Psoas muscle (tissue), 8 donors: ENCODE measurements around the gene DTD1. TPM values are rescaled to one million over a fixed set of nuclear protein-coding genes. Genes with fewer than 3 reads are reported as not detected.

Source experiments
- ATAC-seq, 4 donors: fragments of 200-7000 bp; cut with Tn5 transposase; one replicate each; pipeline ENCODE4 v1.9.1; 2020; ENCODE audit warnings: moderate library complexity in 3 of 4, mild to moderate bottlenecking in 2 of 4
- DNase-seq, 2 donors: peaks; one replicate each; pipeline ENCODE4 v3.0.0-alpha.2; 2020
- H3K27ac ChIP-seq: fragments of 200-600 bp; one replicate; pipeline ENCODE4 v1.8.0; 2022
- H3K27me3 ChIP-seq, 3 donors: fragments of 200-600 bp in 1 of 3; one replicate each; pipeline versions ENCODE4 v1.6.1 to v1.8.0; 2013 to 2022; ENCODE audit warnings: low read length in 2 of 3, mild to moderate bottlenecking in 2 of 3, moderate library complexity in 1 of 3; ENCODE audit not compliant: insufficient read depth in 3 of 3
- H3K36me3 ChIP-seq, 2 donors: fragments of 200-600 bp in 1 of 2; one replicate each; pipeline versions ENCODE4 v1.6.1 to v1.8.0; 2013 to 2022; ENCODE audit warnings: low read depth in 1 of 2, mild to moderate bottlenecking in 1 of 2, moderate library complexity in 1 of 2; ENCODE audit not compliant: insufficient read depth in 1 of 2
- H3K4me1 ChIP-seq: fragments of 200-600 bp; one replicate; pipeline ENCODE4 v1.8.0; 2022
- H3K4me3 ChIP-seq: fragments of 200-600 bp; one replicate; pipeline ENCODE4 v1.8.0; 2022; ENCODE audit warnings: mild to moderate bottlenecking
- H3K9me3 ChIP-seq: fragments of 200-600 bp; one replicate; pipeline ENCODE4 v1.8.0; 2022
- CTCF ChIP-seq: fragments of 200-600 bp; IDR thresholded peaks from one replicate; pipeline ENCODE4 v1.8.0; 2022; ENCODE audit warnings: antibody characterized with exemption
- WGBS, 3 donors: extraction: QIAGEN DNeasy Blood & Tissue Kit; methylation state at CpG; one replicate each; pipeline versions ENCODE4 v1.1.6 to v1.1.7; 2013; 5-methylcytosine and 5-hydroxymethylcytosine counted together
- intact Hi-C, 2 donors: fragments of 100-400 bp; cut with DNase I; formaldehyde crosslinking; loops; one replicate each; pipeline versions ENCODE4 v1.11.0 to v1.14.2; 2022
- polyA plus RNA-seq, 3 donors: library from polyadenylated mRNA; stranded (reverse); fragments of 200-250 nt; gene quantifications; one replicate each; pipeline ENCODE4 v1.2.3, GENCODE V29; 2013
- total RNA-seq, 4 donors: library from RNA; stranded (reverse); fragmentation: NEBNext Ultra II Directional in 2 of 4; extraction: Animal tissue kit (Norgen Biotek cat#: 25700) in 2 of 4; gene quantifications; one replicate each; pipeline versions ENCODE4 v1.2.1 to v1.2.4, GENCODE V29; 2021 to 2023
- donor health status: healthy with polysubstance abuse.
- donor health status: DM: no; HTN: no; CAD: no; lungs with moderate emphysema.
- donor health status: Bipolar disorder and iron deficiency.
- donor health status: healthy.
- donor health status: DM: yes; HTN: yes; CAD: no.
- donor health status: DM: no; HTN: no; CAD: no.
- donor health status: DM: no; HTN: no; CAD: no.
- donor health status: DM: yes; HTN: yes; CAD: no.

Gene DTD1
- total and polyA plus RNA-seq, 7 donors = 12.4 to 20.7 (median 18.2) TPM

- DNase-seq = no peak
- Histone ChIP-seq H3K9me3 (no peaks in the 10 kb centered on the region), H3K4me3 (no peak overlapping the region), H3K27ac (no peak overlapping the region), H3K27me3 (no peaks in the 10 kb centered on the region), H3K4me1 (peaks cover 3% of the 10 kb centered on the region), H3K36me3 (no peaks in the 10 kb centered on the region)
- intact Hi-C loops = no loop called here
- ATAC-seq = no peak
- WGBS, 3 donors = 75 to 77% (median 75%) methylated on average over 2 of the region's 2 CpGs
- TF ChIP-seq CTCF = no peak
Measured at GRCh38 chr20:18705910-18706309, 118.1 kb downstream of the DTD1 start.

DNA sequence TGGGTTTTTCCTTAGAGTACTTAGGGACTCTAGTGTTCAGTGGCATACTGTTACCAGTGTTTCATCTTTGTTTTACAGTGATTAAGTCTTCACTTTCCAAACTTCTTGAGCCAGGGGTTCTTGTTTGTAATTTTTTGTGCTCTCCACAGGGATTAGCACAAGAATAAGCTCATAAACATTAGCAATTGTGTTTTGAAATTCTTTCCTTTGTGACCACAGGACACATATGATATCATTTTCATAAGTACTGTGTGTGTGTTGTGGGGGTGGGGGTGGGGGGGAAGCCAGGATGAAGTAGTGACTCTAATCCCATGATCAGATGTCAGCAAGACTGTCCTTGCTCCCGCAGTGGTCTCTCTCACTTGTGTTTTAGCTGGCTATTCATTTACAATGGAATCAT is 124.3 kb downstream of the DTD1 start:
- no peaks in the 10 kb centered on the region for H3K36me3 ChIP-seq
- no peak for TF ChIP-seq CTCF
- DNase-seq (no peak), ATAC-seq (no peak)
- H3K4me3 ChIP-seq = no peak overlapping the region
- no peaks in the 10 kb centered on the region for H3K9me3 ChIP-seq
- H3K27me3 ChIP-seq = no peaks in the 10 kb centered on the region
- H3K27ac ChIP-seq = no peak overlapping the region
- WGBS, 3 donors = 29 to 45% (median 36%) methylated on average over 1 of the region's 1 CpG
- no peaks in the 10 kb centered on the region for H3K4me1 ChIP-seq
- intact Hi-C loops = no loop called here

GRCh38 chr20:18712882-18713281 is 125.0 kb downstream of the DTD1 start:
- ATAC-seq = no peak
- H3K36me3 ChIP-seq = no peaks in the 10 kb centered on the region
- intact Hi-C loops = no loop called here
- H3K27me3 ChIP-seq = no peaks in the 10 kb centered on the region
- no peak for DNase-seq
- H3K4me1 ChIP-seq = no peaks in the 10 kb centered on the region
- H3K4me3 ChIP-seq = no peak overlapping the region
- no peak for TF ChIP-seq CTCF
- H3K9me3 ChIP-seq = no peaks in the 10 kb centered on the region
- H3K27ac ChIP-seq = no peak overlapping the region
- WGBS, 3 donors = 49 to 69% (median 56%) methylated on average over 3 of the region's 3 CpGs

DNA sequence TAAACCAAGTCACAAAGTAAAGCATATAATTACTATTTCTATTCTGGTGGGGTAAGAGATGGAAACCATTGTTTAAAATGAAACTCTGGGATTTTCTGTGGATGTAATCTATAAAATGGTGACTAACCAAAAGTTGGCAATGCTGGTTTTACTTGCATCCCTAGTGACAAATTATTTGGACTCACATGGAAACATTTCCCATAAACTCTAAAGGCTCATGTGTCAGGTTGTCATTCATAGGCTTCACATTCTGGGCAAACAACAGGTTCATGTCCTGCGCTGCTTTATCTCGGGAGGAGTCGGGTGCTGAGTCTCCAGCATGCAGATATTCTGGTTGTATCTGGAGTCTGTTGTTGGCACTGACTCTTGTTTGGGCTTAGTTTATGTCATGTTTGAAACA is 127.7 kb downstream of the DTD1 start:
- H3K9me3 ChIP-seq = no peaks in the 10 kb centered on the region
- ATAC-seq = no peak
- no peaks in the 10 kb centered on the region for H3K4me1 ChIP-seq
- no peak overlapping the region for H3K4me3 ChIP-seq
- no peak for TF ChIP-seq CTCF
- H3K27me3 ChIP-seq = no peaks in the 10 kb centered on the region
- WGBS, 3 donors = 91 to 99% (median 95%) methylated on average over 3 of the region's 3 CpGs
- H3K36me3 ChIP-seq = no peaks in the 10 kb centered on the region
- no peak for DNase-seq
- H3K27ac ChIP-seq = no peak overlapping the region
- intact Hi-C loops = no loop called here

GRCh38 chr20:18717062-18717461 is 129.2 kb downstream of the DTD1 start:
- no peak overlapping the region for H3K4me3 ChIP-seq
- H3K36me3 ChIP-seq = no peaks in the 10 kb centered on the region
- DNase-seq (no peak), ATAC-seq (no peak)
- H3K27me3 ChIP-seq = no peaks in the 10 kb centered on the region
- 68 to 88% (median 79%) methylated on average over 1 of the region's 1 CpG for WGBS, 3 donors
- no peak overlapping the region for H3K27ac ChIP-seq
- intact Hi-C loops = no loop called here
- H3K4me1 ChIP-seq = no peaks in the 10 kb centered on the region
- no peak for TF ChIP-seq CTCF
- H3K9me3 ChIP-seq = no peaks in the 10 kb centered on the region
